Epithelial cell of esophagus (primary cell): ENCODE results near the gene PADI1.

Experiments used
- DNase-seq: peaks from one replicate; pipeline ENCODE4 v3.0.0; 2010; ENCODE audit warnings: low read depth
- H3K4me3 ChIP-seq: 2 replicates; pipeline ENCODE4 v1.5.1; 2011; ENCODE audit warnings: mild to moderate bottlenecking, low read length, control low read depth
- TF ChIP-seq, protein P1 (sequence below): IDR thresholded peaks from 2 replicates; pipeline ENCODE4 v1.5.1; 2011; ENCODE audit warnings: low read depth, mild to moderate bottlenecking, low read length, control low read depth, inconsistent platforms; ENCODE audit not compliant: insufficient read depth; ENCODE audit errors: missing control alignments

Gene PADI1

DNA sequence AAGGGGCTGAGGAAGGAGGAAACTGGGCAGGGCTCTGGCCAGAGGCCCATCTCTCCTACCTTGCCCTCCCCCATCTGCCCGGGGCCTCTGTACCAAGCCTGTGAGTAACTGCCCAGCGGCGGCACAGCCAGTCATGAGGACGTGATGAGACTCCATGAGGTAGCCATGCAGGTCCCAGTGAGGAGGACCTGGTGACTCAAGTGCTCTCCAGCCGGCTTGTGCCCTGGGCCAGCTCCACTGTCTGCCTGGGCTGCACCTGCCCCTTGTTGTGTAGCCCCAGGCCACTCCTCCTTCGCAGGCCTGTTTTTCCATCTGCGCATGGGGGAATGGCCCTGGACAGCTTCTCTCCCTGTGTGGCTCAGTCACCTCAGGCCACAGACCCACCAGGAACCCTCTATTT is 42.0 kb upstream of the PADI1 start:
- TF ChIP-seq, protein P1, sequence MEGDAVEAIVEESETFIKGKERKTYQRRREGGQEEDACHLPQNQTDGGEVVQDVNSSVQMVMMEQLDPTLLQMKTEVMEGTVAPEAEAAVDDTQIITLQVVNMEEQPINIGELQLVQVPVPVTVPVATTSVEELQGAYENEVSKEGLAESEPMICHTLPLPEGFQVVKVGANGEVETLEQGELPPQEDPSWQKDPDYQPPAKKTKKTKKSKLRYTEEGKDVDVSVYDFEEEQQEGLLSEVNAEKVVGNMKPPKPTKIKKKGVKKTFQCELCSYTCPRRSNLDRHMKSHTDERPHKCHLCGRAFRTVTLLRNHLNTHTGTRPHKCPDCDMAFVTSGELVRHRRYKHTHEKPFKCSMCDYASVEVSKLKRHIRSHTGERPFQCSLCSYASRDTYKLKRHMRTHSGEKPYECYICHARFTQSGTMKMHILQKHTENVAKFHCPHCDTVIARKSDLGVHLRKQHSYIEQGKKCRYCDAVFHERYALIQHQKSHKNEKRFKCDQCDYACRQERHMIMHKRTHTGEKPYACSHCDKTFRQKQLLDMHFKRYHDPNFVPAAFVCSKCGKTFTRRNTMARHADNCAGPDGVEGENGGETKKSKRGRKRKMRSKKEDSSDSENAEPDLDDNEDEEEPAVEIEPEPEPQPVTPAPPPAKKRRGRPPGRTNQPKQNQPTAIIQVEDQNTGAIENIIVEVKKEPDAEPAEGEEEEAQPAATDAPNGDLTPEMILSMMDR, result no peak
- peak; percentile 32 for DNase-seq
- no peak overlapping the region for H3K4me3 ChIP-seq

DNA sequence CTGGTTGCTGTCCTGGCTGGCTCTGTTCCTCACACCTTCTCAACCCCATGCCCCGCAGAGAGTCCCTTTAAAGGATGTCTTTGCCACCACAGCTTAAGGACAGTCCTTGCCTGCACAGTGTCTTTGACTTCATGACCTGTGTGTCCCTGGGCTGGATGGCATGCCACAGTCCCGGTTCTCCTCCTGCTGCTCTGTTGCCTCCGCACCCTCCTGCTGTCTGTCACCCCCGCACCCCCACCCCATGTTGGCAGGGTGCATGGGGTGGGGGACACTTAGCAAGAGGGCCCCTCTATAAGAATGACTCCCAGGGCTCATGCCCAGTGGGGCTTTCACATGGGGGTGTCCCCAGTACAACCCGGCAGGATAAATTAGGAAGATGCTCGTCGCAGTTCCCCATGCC is 41.6 kb upstream of the PADI1 start:
- TF ChIP-seq, protein P1, result no peak
- no peak for DNase-seq
- no peak overlapping the region for H3K4me3 ChIP-seq

DNA sequence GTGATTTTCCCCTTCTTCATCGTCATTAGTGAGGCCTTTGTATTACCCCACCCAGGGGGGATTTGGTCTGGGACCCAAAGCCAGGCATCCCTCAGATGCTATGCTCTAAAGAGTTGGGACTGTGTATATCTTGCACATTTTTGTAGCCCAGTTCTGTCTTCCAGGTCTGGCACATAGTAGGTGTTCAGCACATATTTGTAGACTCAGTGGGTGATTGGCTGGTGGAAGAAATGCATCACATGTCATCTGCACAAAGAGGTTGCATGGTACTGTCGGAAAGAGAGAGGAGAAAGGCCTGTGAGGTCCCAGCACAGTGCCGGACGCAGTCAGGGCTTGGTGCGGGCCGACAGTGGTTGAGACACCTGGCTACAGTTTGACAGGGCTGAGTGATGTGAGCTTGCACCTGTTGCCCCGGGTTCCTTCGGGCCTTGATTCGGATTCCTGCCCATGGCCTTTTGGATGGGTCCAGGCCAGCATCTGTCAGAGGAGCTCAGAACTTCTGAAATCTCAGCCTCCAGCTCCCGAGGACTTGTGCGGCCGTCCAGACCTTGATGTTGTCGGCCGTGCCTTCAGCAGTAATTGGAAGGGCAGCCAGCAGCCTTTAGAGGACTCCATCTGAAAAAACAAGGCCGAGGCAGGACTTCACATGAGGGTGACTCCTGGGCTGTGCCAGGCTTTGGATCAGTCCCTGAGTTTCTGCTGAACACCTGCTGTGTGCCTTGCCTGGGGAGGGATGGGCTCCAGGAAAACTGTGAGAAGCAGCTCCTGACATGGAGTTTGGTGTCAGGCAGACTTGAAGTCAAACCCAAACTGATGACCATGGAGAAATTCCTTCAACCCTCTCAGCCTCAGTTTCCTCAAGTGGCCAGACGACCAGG is 40.9 kb upstream of the PADI1 start:
- TF ChIP-seq, protein P1, result no peak
- no peak for DNase-seq
- no peak overlapping the region for H3K4me3 ChIP-seq

DNA sequence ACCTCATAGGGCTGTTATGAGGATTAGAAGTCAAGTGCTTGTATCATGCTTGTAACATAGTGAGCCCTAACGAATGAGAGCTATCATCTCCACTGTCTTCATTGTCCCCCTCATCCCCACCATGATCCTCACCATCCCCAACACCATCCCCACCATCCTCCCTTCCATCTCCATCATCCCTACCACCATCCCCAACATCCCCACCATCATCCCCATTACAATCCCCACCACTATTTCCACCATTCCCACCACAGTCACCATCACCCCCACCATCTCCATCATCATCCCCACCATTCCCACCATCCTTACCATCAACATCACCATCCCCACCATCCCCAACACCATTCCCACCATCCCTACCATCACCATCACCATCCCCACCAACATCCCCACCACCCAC is 39.1 kb upstream of the PADI1 start:
- DNase-seq, result no peak
- TF ChIP-seq, protein P1, result no peak
- no peak overlapping the region for H3K4me3 ChIP-seq

DNA sequence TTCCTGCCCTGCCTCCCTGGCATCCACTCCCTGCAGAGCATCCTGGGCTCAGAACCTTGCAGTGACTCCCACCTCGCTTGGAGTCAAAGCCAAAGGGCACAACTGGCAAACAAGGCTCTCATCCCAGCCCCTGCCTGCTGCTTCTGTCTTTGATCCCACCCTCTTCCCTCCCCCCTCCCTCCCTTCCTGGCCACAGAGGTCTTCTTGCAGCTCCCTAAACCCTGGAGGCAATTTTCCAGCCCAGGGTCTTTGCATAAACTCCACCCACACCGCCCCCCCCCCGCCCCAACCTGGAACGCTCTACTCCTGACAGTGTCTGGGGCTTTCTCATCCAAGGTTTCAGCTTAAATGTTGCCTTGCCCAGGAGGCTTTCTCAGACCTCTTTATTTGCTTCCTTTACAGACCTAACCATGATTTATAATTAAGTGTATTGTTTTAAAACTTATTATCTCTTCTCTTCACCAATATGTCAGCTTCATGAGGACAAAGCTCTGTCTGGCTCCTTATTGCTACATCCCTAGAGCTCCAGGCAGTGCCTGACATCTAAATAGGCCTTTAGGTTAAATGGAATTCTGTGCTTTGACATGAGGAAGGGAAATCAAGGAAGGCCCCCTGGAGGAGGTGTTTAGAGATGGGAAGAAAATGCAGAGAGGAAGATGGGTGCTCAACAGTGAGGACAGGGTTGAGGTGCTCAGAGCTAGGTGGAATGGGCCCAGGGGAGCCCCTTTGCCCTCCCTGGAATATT is 37.7 kb upstream of the PADI1 start:
- TF ChIP-seq, protein P1, result no peak
- no peak for DNase-seq
- H3K4me3 ChIP-seq, result no peak overlapping the region

DNA sequence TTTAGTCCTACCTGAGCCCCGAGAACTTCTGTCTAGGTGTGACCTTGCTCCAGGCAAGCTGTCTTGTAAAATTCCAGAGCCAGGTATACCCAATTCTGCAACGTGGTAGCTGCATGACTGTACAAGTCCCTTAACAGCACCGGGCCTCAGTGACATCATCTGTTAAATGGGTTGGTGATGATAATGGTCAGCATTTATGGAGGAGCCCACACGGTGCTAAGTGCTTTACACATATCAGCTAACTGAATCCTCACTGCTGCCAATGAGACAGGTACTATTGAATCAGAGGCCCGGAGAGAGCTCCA is 37.2 kb upstream of the PADI1 start:
- TF ChIP-seq, protein P1, result no peak
- no peak overlapping the region for H3K4me3 ChIP-seq
- DNase-seq, result no peak
